Trophoblast cell (in vitro differentiated cells and primary cell): ENCODE measurements around the gene ADRA1B.

Experiments used
- DNase-seq, 2 donors: peaks; one replicate each; pipeline ENCODE4 v3.0.0-alpha.2; 2016
- H2AFZ ChIP-seq: 2 replicates; pipeline ENCODE4 v1.6.1; 2013; ENCODE audit warnings: low read length, moderate library complexity, mild to moderate bottlenecking; ENCODE audit not compliant: insufficient read depth, poor library complexity
- H2AK5ac ChIP-seq: 2 replicates; pipeline ENCODE4 v1.6.1; 2013; ENCODE audit warnings: mild to moderate bottlenecking, low read length
- H2BK120ac ChIP-seq: 2 replicates; pipeline ENCODE4 v1.6.1; 2013; ENCODE audit warnings: low read length, mild to moderate bottlenecking, moderate library complexity; ENCODE audit not compliant: insufficient read depth, poor library complexity
- H2BK12ac ChIP-seq: 2 replicates; pipeline ENCODE4 v1.6.1; 2013; ENCODE audit warnings: mild to moderate bottlenecking, low read length, moderate library complexity
- H2BK5ac ChIP-seq: 2 replicates; pipeline ENCODE4 v1.6.1; 2013; ENCODE audit warnings: low read length, low read depth, moderate library complexity, mild to moderate bottlenecking; ENCODE audit not compliant: poor library complexity
- H3K14ac ChIP-seq: 2 replicates; pipeline ENCODE4 v1.6.1; 2013; ENCODE audit warnings: mild to moderate bottlenecking, low read length
- H3K18ac ChIP-seq: 2 replicates; pipeline ENCODE4 v1.6.1; 2013; ENCODE audit warnings: mild to moderate bottlenecking, low read length
- H3K23ac ChIP-seq: 2 replicates; pipeline ENCODE4 v1.6.1; 2013; ENCODE audit warnings: low read length
- H3K27ac ChIP-seq: 2 replicates; pipeline ENCODE4 v1.5.1; 2013; ENCODE audit warnings: low read depth, mild to moderate bottlenecking, inconsistent platforms, low read length, moderate library complexity
- H3K27me3 ChIP-seq: 2 replicates; pipeline ENCODE4 v1.6.1; 2013; ENCODE audit warnings: inconsistent platforms, mild to moderate bottlenecking, low read length, moderate library complexity; ENCODE audit not compliant: insufficient read depth
- H3K36me3 ChIP-seq, 2 experiments: 1 replicate in 1 of 2; 2 replicates in 1 of 2; pipeline ENCODE4 v1.6.1; 2013; ENCODE audit warnings: low read length in 2 of 2, mild to moderate bottlenecking in 2 of 2, moderate library complexity in 1 of 2; ENCODE audit not compliant: insufficient read depth in 2 of 2, control insufficient read depth in 1 of 2
- H3K4ac ChIP-seq: 2 replicates; pipeline ENCODE4 v1.6.1; 2013; ENCODE audit warnings: low read depth, mild to moderate bottlenecking, low read length, moderate library complexity
- H3K4me1 ChIP-seq, 2 experiments: 1 replicate in 1 of 2; 2 replicates in 1 of 2; pipeline ENCODE4 v1.6.1; 2013; ENCODE audit warnings: low read length in 2 of 2, mild to moderate bottlenecking in 2 of 2, moderate library complexity in 1 of 2; ENCODE audit not compliant: insufficient read depth in 2 of 2, control insufficient read depth in 1 of 2
- H3K4me2 ChIP-seq: 2 replicates; pipeline ENCODE4 v1.6.1; 2013; ENCODE audit warnings: inconsistent platforms, mild to moderate bottlenecking, low read length, moderate library complexity
- H3K4me3 ChIP-seq: 2 replicates; pipeline ENCODE4 v1.5.1; 2013; ENCODE audit warnings: mild to moderate bottlenecking, low read depth, low read length, inconsistent platforms
- H3K79me1 ChIP-seq: one replicate; pipeline ENCODE4 v1.6.1; 2013; ENCODE audit warnings: low read length
- H3K79me2 ChIP-seq: 2 replicates; pipeline ENCODE4 v1.6.1; 2013; ENCODE audit warnings: low read length, mild to moderate bottlenecking; ENCODE audit not compliant: control insufficient read depth, insufficient read depth, poor library complexity
- H3K9ac ChIP-seq: 2 replicates; pipeline ENCODE4 v1.6.1; 2013; ENCODE audit warnings: mild to moderate bottlenecking, low read length
- H3K9me3 ChIP-seq: 2 replicates; pipeline ENCODE4 v1.6.1; 2013; ENCODE audit warnings: low read depth, mild to moderate bottlenecking, control low read depth, inconsistent platforms, low read length; ENCODE audit not compliant: insufficient read depth
- H4K12ac ChIP-seq: 2 replicates; pipeline ENCODE4 v1.6.1; 2013; ENCODE audit warnings: low read depth, mild to moderate bottlenecking, low read length, moderate library complexity
- H4K8ac ChIP-seq: 2 replicates; pipeline ENCODE4 v1.6.1; 2013; ENCODE audit warnings: low read depth, mild to moderate bottlenecking, low read length, moderate library complexity
- H4K91ac ChIP-seq: one replicate; pipeline ENCODE4 v1.6.1; 2013; ENCODE audit warnings: low read depth, mild to moderate bottlenecking, low read length, moderate library complexity
- WGBS: extraction: QIAGEN DNeasy Blood & Tissue Kit; methylation state at CpG from one replicate; pipeline ENCODE4 v1.1.7; 2013; ENCODE audit warnings: missing lambda C conversion rate; ENCODE audit not compliant: insufficient read length, insufficient coverage; ENCODE audit errors: extremely low coverage; 5-methylcytosine and 5-hydroxymethylcytosine counted together

The ADRA1B gene

DNA sequence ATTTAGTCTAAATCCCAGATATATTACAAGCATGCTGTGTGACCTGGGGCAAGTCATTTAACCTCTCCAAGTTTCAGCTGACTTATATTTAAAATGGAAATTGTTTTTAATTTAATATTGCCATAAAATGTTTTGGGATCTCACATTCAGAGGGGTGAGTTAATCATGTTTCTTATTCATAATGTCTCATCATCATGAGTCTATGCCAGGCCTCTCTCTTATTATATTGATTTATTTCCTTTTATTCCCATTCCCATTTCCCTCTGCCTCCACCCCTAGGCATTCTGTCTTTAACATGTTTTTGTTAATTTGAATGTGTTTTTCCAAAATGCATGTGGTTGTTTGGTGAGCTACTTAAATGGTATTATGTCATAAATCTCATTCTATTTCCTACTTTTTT lies 53.7 kb downstream of the ADRA1B start:
- H3K79me2 ChIP-seq, result no peaks in the 10 kb centered on the region
- no peak for DNase-seq
- H3K4me2 ChIP-seq, result no peak overlapping the region
- H3K23ac ChIP-seq, result no peak overlapping the region
- H3K4ac ChIP-seq, result no peak overlapping the region
- H2AK5ac ChIP-seq, result no peak overlapping the region
- H3K79me1 ChIP-seq, result no peaks in the 10 kb centered on the region
- H2BK120ac ChIP-seq, result no peak overlapping the region
- no peak overlapping the region for H3K14ac ChIP-seq
- H3K4me3 ChIP-seq, result no peak overlapping the region
- H4K91ac ChIP-seq, result no peak overlapping the region
- peaks cover 4% of the 10 kb centered on the region for H3K9me3 ChIP-seq
- H2BK5ac ChIP-seq, result no peak overlapping the region
- H3K9ac ChIP-seq, result no peak overlapping the region
- H3K27me3 ChIP-seq, result peaks cover 20% of the 10 kb centered on the region
- no peak overlapping the region for H2BK12ac ChIP-seq
- H2AFZ ChIP-seq, result no peak overlapping the region
- H4K12ac ChIP-seq, result no peak overlapping the region
- H4K8ac ChIP-seq, result no peak overlapping the region
- no peaks in the 10 kb centered on the region for H3K36me3 ChIP-seq
- H3K27ac ChIP-seq, result no peak overlapping the region
- H3K4me1 ChIP-seq, result peaks cover 7 to 8% of the 10 kb centered on the region in 2 experiments
- H3K18ac ChIP-seq, result no peak overlapping the region

DNA sequence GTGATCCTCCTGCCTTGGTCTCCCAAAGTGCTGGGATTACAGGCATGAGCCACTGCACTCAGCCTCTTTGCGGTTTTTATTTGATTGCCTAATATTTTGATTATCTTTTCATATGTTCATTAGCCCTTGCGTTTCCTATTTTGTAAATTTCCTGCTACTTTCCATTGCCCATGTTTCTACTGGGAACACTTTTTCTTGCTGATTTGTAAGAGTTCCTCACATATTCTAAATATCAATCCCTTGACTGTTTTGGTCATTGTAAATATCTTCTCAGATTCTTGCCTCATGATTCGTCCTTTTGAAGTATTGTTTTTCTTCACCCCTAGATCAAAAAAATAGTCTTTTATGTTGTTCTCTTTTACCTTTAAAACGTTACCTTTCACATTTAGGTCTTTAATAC lies 54.8 kb downstream of the ADRA1B start:
- Histone ChIP-seq H4K12ac (no peak overlapping the region), H3K79me2 (no peaks in the 10 kb centered on the region)
- no CpG with 5 or more reads among the region's 4 CpGs for WGBS

DNA sequence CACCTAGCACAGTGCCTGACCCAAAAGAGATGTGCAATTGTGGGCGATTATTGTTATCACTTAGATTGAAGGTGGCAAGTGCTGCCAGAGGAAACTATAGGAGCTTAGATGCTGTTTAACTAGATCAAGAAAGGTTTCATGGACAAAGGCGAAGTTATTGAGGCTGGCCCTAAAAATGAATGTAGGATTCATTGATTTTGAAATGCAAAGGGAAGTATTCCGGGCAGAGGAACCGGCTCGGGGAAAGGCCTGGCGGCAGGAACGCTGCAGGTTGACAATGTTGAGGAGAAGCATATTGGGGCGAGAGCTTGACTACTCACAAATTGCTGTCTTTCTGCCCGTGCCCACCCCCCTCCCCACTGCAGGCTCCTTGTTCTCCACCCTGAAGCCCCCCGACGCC lies 55.2 kb downstream of the ADRA1B start:
- no CpG with 5 or more reads among the region's 11 CpGs for WGBS
- DNase-seq, result peak in 1 of 2 donors; percentile 29
- H3K79me1 ChIP-seq, result no peaks in the 10 kb centered on the region
- H2BK120ac ChIP-seq, result no peak overlapping the region
- H4K12ac ChIP-seq, result no peak overlapping the region
- H3K79me2 ChIP-seq, result no peaks in the 10 kb centered on the region
- H3K18ac ChIP-seq, result no peak overlapping the region
- no peaks in the 10 kb centered on the region for H3K36me3 ChIP-seq
- no peak overlapping the region for H3K14ac ChIP-seq
- H3K9me3 ChIP-seq, result peaks cover 4% of the 10 kb centered on the region
- H3K9ac ChIP-seq, result no peak overlapping the region
- H4K91ac ChIP-seq, result no peak overlapping the region
- no peak overlapping the region for H3K23ac ChIP-seq
- no peak overlapping the region for H2BK12ac ChIP-seq
- no peak overlapping the region for H2AK5ac ChIP-seq
- H3K27ac ChIP-seq, result no peak overlapping the region
- H2BK5ac ChIP-seq, result no peak overlapping the region
- peaks cover 3 to 6% of the 10 kb centered on the region in 2 experiments for H3K4me1 ChIP-seq
- H3K4ac ChIP-seq, result no peak overlapping the region
- H2AFZ ChIP-seq, result no peak overlapping the region
- H4K8ac ChIP-seq, result no peak overlapping the region
- H3K4me2 ChIP-seq, result peak overlapping the region; percentile 88
- H3K27me3 ChIP-seq, result peaks cover 20% of the 10 kb centered on the region
- peak overlapping the region; percentile 53 for H3K4me3 ChIP-seq

More for the DNA sequence above, 54.8 kb downstream of the ADRA1B start:
- no peak overlapping the region for H4K8ac ChIP-seq
- H2BK12ac ChIP-seq, result no peak overlapping the region
- no peak overlapping the region for H4K91ac ChIP-seq
- peaks cover 4% of the 10 kb centered on the region for H3K9me3 ChIP-seq
- no peak overlapping the region for H2BK5ac ChIP-seq
- no peak overlapping the region for H3K18ac ChIP-seq
- H2AFZ ChIP-seq, result no peak overlapping the region
- no peaks in the 10 kb centered on the region for H3K36me3 ChIP-seq
- H3K79me1 ChIP-seq, result no peaks in the 10 kb centered on the region
- H2AK5ac ChIP-seq, result no peak overlapping the region
- peak in 1 of 2 donors; percentile 60 for DNase-seq
- no peak overlapping the region for H3K14ac ChIP-seq
- H3K4me1 ChIP-seq, result peaks cover 3 to 6% of the 10 kb centered on the region in 2 experiments
- no peak overlapping the region for H3K4me2 ChIP-seq
- no peak overlapping the region for H3K4me3 ChIP-seq
- H3K27ac ChIP-seq, result no peak overlapping the region
- H2BK120ac ChIP-seq, result no peak overlapping the region
- peaks cover 20% of the 10 kb centered on the region for H3K27me3 ChIP-seq
- H3K4ac ChIP-seq, result no peak overlapping the region
- H3K23ac ChIP-seq, result no peak overlapping the region
- H3K9ac ChIP-seq, result no peak overlapping the region

DNA sequence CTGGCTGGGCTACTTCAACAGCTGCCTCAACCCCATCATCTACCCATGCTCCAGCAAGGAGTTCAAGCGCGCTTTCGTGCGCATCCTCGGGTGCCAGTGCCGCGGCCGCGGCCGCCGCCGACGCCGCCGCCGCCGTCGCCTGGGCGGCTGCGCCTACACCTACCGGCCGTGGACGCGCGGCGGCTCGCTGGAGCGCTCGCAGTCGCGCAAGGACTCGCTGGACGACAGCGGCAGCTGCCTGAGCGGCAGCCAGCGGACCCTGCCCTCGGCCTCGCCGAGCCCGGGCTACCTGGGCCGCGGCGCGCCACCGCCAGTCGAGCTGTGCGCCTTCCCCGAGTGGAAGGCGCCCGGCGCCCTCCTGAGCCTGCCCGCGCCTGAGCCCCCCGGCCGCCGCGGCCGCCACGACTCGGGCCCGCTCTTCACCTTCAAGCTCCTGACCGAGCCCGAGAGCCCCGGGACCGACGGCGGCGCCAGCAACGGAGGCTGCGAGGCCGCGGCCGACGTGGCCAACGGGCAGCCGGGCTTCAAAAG lies 55.7 kb downstream of the ADRA1B start:
- H2AK5ac ChIP-seq, result no peak overlapping the region
- H3K79me1 ChIP-seq, result no peaks in the 10 kb centered on the region
- no peak overlapping the region for H3K23ac ChIP-seq
- DNase-seq, result peak in 1 of 2 donors; percentile 23
- H3K14ac ChIP-seq, result no peak overlapping the region
- H3K4me1 ChIP-seq, result peaks cover 3 to 6% of the 10 kb centered on the region in 2 experiments
- H2BK5ac ChIP-seq, result no peak overlapping the region
- H4K12ac ChIP-seq, result no peak overlapping the region
- peaks cover 4% of the 10 kb centered on the region for H3K9me3 ChIP-seq
- peaks cover 20% of the 10 kb centered on the region for H3K27me3 ChIP-seq
- no peaks in the 10 kb centered on the region for H3K36me3 ChIP-seq
- WGBS, result no CpG with 5 or more reads among the region's 76 CpGs
- H2BK120ac ChIP-seq, result no peak overlapping the region
- H4K91ac ChIP-seq, result no peak overlapping the region
- no peak overlapping the region for H3K27ac ChIP-seq
- H3K4ac ChIP-seq, result no peak overlapping the region
- peak overlapping the region; percentile 53 for H3K4me3 ChIP-seq
- no peak overlapping the region for H3K18ac ChIP-seq
- no peak overlapping the region for H2AFZ ChIP-seq
- no peak overlapping the region for H2BK12ac ChIP-seq
- H3K4me2 ChIP-seq, result peak overlapping the region; percentile 88
- H4K8ac ChIP-seq, result no peak overlapping the region
- no peak overlapping the region for H3K9ac ChIP-seq
- no peaks in the 10 kb centered on the region for H3K79me2 ChIP-seq
